MCF 10A (cell line): Measurements from ENCODE around the gene GNG7. TPM values are rescaled to one million over a fixed set of nuclear protein-coding genes. Genes with fewer than 3 reads are reported as not detected.

Source experiments
- BruUV-seq: library from RNA; stranded (reverse); fragments of 400-500 nt; replicated peaks from 2 replicates; lab custom pipeline; 2021; lab: Mats Ljungman, UMichigan
- CTCF ChIA-PET: fragments of 300-600 bp; sonication (Branson Sonifier 250); formaldehyde crosslinking; extraction: SDS; loops from one replicate; lab custom pipeline; 2021; ENCODE audit warnings: antibody characterized with exemption, inconsistent platforms; lab: Yijun Ruan, JAX
- POLR2A ChIA-PET: fragments of 300-600, 350-650 bp; sonication (Branson Sonifier 250); formaldehyde crosslinking; extraction: SDS; loops from one replicate; lab custom pipeline; 2020; ENCODE audit warnings: antibody characterized with exemption, inconsistent platforms; lab: Yijun Ruan, JAX
- DNase-seq: peaks from one replicate; pipeline ENCODE4 v3.0.0-alpha.2; 2018; ENCODE audit not compliant: unreplicated experiment
- H3K27ac Mint-ChIP-seq: one replicate; pipeline ENCODE4 v1.8.0; 2022; ENCODE audit warnings: mild to moderate bottlenecking, low read depth, mixed read lengths; ENCODE audit not compliant: unreplicated experiment
- H3K27me3 Mint-ChIP-seq: one replicate; pipeline ENCODE4 v1.8.0; 2022; ENCODE audit warnings: mixed read lengths; ENCODE audit not compliant: insufficient read depth, unreplicated experiment
- H3K36me3 Mint-ChIP-seq: one replicate; pipeline ENCODE4 v1.8.0; 2022; ENCODE audit warnings: mild to moderate bottlenecking, moderate library complexity, mixed read lengths; ENCODE audit not compliant: insufficient read depth, unreplicated experiment
- H3K4me1 Mint-ChIP-seq: one replicate; pipeline ENCODE4 v1.8.0; 2022; ENCODE audit warnings: mixed read lengths; ENCODE audit not compliant: insufficient read depth, unreplicated experiment
- H3K4me3 Mint-ChIP-seq: one replicate; pipeline ENCODE4 v1.8.0; 2022; ENCODE audit warnings: mild to moderate bottlenecking, moderate library complexity, mixed read lengths; ENCODE audit not compliant: unreplicated experiment
- H3K9me3 Mint-ChIP-seq: one replicate; pipeline ENCODE4 v1.8.0; 2022; ENCODE audit warnings: mixed read lengths; ENCODE audit not compliant: unreplicated experiment
- CTCF ChIP-seq: fragments of 200-600 bp; IDR thresholded peaks from one replicate; pipeline ENCODE4 v1.8.0; 2022; ENCODE audit warnings: antibody characterized with exemption, mild to moderate bottlenecking; ENCODE audit not compliant: unreplicated experiment
- intact Hi-C: fragments of 100-400 bp; cut with micrococcal nuclease; formaldehyde crosslinking; loops from 2 replicates; pipeline ENCODE4 v1.14.1; 2022
- total RNA-seq: library from RNA; stranded (reverse); gene quantifications from 2 replicates; pipeline ENCODE4 v1.2.3, GENCODE V29; 2022

The GNG7 gene
- total RNA-seq, 1 experiment from 2014 or later, result 0.51 TPM

- no peak for TF ChIP-seq CTCF
- no peaks in the 10 kb centered on the region for H3K4me1 Mint-ChIP-seq
- BruUV-seq, result no TSS peak
- DNase-seq, result no peak
- ChIA-PET CTCF (interaction anchor here (0.7 to 1.2 kb wide), 2 partner anchors 23 to 26 kb away, joined by 3 to 9 read pairs; no protein-coding TSS in a partner anchor), POLR2A (interaction anchor here (0.9 to 1.2 kb wide), 2 partner anchors 112 to 161 kb away, joined by 3 to 4 read pairs; partner anchors contain the start of genes GADD45B and TIMM13)
- no peaks in the 10 kb centered on the region for H3K9me3 Mint-ChIP-seq
- H3K36me3 Mint-ChIP-seq, result no peaks in the 10 kb centered on the region
- H3K27me3 Mint-ChIP-seq, result peaks cover 28% of the 10 kb centered on the region
- H3K4me3 Mint-ChIP-seq, result no peak overlapping the region
- H3K27ac Mint-ChIP-seq, result no peak overlapping the region
- intact Hi-C loops, result no loop called here
Measured at GRCh38 chr19:2588081-2588777, 114.3 kb downstream of the GNG7 start.

- intact Hi-C loops, result no loop called here
- TF ChIP-seq CTCF, result no peak
- no peaks in the 10 kb centered on the region for H3K36me3 Mint-ChIP-seq
- peaks cover 20% of the 10 kb centered on the region for H3K27me3 Mint-ChIP-seq
- H3K9me3 Mint-ChIP-seq, result no peaks in the 10 kb centered on the region
- no peaks in the 10 kb centered on the region for H3K4me1 Mint-ChIP-seq
- ChIA-PET CTCF (interaction anchor here (0.6 to 1.2 kb wide), 2 partner anchors 27 to 46 kb away, joined by 3 to 9 read pairs; no protein-coding TSS in a partner anchor), POLR2A (interaction anchor here (0.6 to 1.2 kb wide), 2 partner anchors 9 to 111 kb away, joined by 3 to 4 read pairs; partner anchors contain the start of gene GADD45B)
- no peak for DNase-seq
- H3K4me3 Mint-ChIP-seq, result no peak overlapping the region
- BruUV-seq, result no TSS peak
- no peak overlapping the region for H3K27ac Mint-ChIP-seq
Measured at GRCh38 chr19:2587001-2587719, 115.3 kb downstream of the GNG7 start.

- ChIA-PET POLR2A (no interaction called here), CTCF (no interaction called here)
- Mint-ChIP-seq H3K36me3 (no peaks in the 10 kb centered on the region), H3K4me3 (no peak overlapping the region), H3K9me3 (no peaks in the 10 kb centered on the region), H3K4me1 (no peaks in the 10 kb centered on the region), H3K27me3 (peaks cover 10% of the 10 kb centered on the region), H3K27ac (no peak overlapping the region)
- no peak for DNase-seq
- intact Hi-C loops, result no loop called here
- BruUV-seq, result no TSS peak
- no peak for TF ChIP-seq CTCF
Measured at GRCh38 chr19:2586196-2586595, 116.3 kb downstream of the GNG7 start.

- no peaks in the 10 kb centered on the region for H3K36me3 Mint-ChIP-seq
- H3K27ac Mint-ChIP-seq, result no peak overlapping the region
- no peak overlapping the region for H3K4me3 Mint-ChIP-seq
- CTCF ChIA-PET, result no interaction called here
- no TSS peak for BruUV-seq
- no peaks in the 10 kb centered on the region for H3K9me3 Mint-ChIP-seq
- intact Hi-C loops, result no loop called here
- no peak for TF ChIP-seq CTCF
- POLR2A ChIA-PET, result interaction anchor here (0.6 kb wide), 1 partner anchor 32 kb away, joined by 3 read pairs; no protein-coding TSS in a partner anchor
- H3K27me3 Mint-ChIP-seq, result no peaks in the 10 kb centered on the region
- no peaks in the 10 kb centered on the region for H3K4me1 Mint-ChIP-seq
- no peak for DNase-seq
Measured at GRCh38 chr19:2584002-2584401, 118.5 kb downstream of the GNG7 start.
